Smooth muscle cell (in vitro differentiated cells): Measurements from ENCODE around the gene LEF1. TPM values are rescaled to one million over a fixed set of nuclear protein-coding genes. Genes with fewer than 3 reads are reported as not detected.
A peak's percentile ranks its signal among the peaks of the same experiment; 100 is the strongest.

Source experiments
- DNase-seq: peaks from one replicate; lab custom pipeline; 2025; ENCODE audit not compliant: unreplicated experiment; lab: John Stamatoyannopoulos, UW
- H2AFZ ChIP-seq: fragments of 200-600 bp; sonication (generic); 2 replicates; pipeline ENCODE4 v1.6.0; 2016; ENCODE audit warnings: antibody characterized with exemption, low read depth, mild to moderate bottlenecking
- H3F3A ChIP-seq: fragments of 200-600 bp; sonication (generic); 2 replicates; pipeline ENCODE4 v1.6.0; 2017; ENCODE audit warnings: antibody characterized with exemption, low read depth
- H3K27ac ChIP-seq: fragments of 200-600 bp; sonication (generic); 2 replicates; pipeline ENCODE4 v1.5.1; 2016; ENCODE audit warnings: low read depth, mild to moderate bottlenecking
- H3K27me3 ChIP-seq: fragments of 200-600 bp; sonication (generic); 2 replicates; pipeline ENCODE4 v1.6.1; 2016; ENCODE audit warnings: low read depth, mild to moderate bottlenecking
- H3K36me3 ChIP-seq: fragments of 200-600 bp; sonication (generic); 2 replicates; pipeline ENCODE4 v1.5.1; 2016; ENCODE audit warnings: low read depth
- H3K4me1 ChIP-seq: fragments of 200-600 bp; sonication (generic); 2 replicates; pipeline ENCODE4 v1.5.1; 2016; ENCODE audit warnings: low read depth
- H3K4me2 ChIP-seq: fragments of 200-600 bp; sonication (generic); 2 replicates; pipeline ENCODE4 v1.6.0; 2016; ENCODE audit warnings: mild to moderate bottlenecking
- H3K4me3 ChIP-seq: fragments of 200-600 bp; sonication (generic); 2 replicates; pipeline ENCODE4 v1.5.1; 2016; ENCODE audit warnings: mild to moderate bottlenecking
- H3K79me2 ChIP-seq: fragments of 200-600 bp; sonication (generic); 2 replicates; pipeline ENCODE4 v1.6.0; 2016; ENCODE audit warnings: low read depth, mild to moderate bottlenecking
- H3K9ac ChIP-seq: fragments of 200-600 bp; sonication (generic); 2 replicates; pipeline ENCODE4 v1.6.0; 2016; ENCODE audit warnings: low read depth
- H3K9me3 ChIP-seq: fragments of 200-600 bp; sonication (generic); replicated peaks from 2 replicates; pipeline ENCODE4 v1.5.1; 2016; ENCODE audit warnings: low read depth
- H4K20me1 ChIP-seq: fragments of 200-600 bp; sonication (generic); 2 replicates; pipeline ENCODE4 v1.6.0; 2016; ENCODE audit warnings: low read depth
- CTCF ChIP-seq: fragments of 200-600 bp; sonication (generic); IDR thresholded peaks from 2 replicates; pipeline ENCODE4 v1.5.1; 2017; ENCODE audit warnings: borderline replicate concordance, mild to moderate bottlenecking, antibody characterized with exemption; ENCODE audit not compliant: insufficient read depth, poor library complexity, severe bottlenecking
- WGBS: methylation state at CpG from one replicate; pipeline ENCODE4 v1.1.7; 2016; ENCODE audit warnings: low lambda C conversion rate; 5-methylcytosine and 5-hydroxymethylcytosine counted together
- polyA plus RNA-seq: library from polyadenylated mRNA; unstranded; fragments of >200 nt; fragmentation: Nextera tagmentation; extraction: Ambion mirVana; gene quantifications from 2 replicates; pipeline ENCODE4 v1.2.1, GENCODE V29; 2016
- total RNA-seq: library from RNA; depleted of rRNA; stranded (reverse); fragments of >200 nt; gene quantifications from 2 replicates; pipeline ENCODE4 v1.2.3, GENCODE V29; 2014

LEF1 gene
- total and polyA plus RNA-seq, 2 experiments from 2014 or later, result 87.3 to 96.2 TPM

GRCh38 chr4:108068442-108068841 lies 100.3 kb downstream of the LEF1 start:
- no peaks in the 10 kb centered on the region for H3K9me3 ChIP-seq
- H3K27me3 ChIP-seq, result no peaks in the 10 kb centered on the region
- TF ChIP-seq CTCF, result no peak
- H3K4me1 ChIP-seq, result no peaks in the 10 kb centered on the region
- no peak overlapping the region for H3K9ac ChIP-seq
- peak overlapping the region; percentile 14 for H3K27ac ChIP-seq
- H3F3A ChIP-seq, result no peaks in the 10 kb centered on the region
- peaks cover 5% of the 10 kb centered on the region for H3K36me3 ChIP-seq
- H3K4me3 ChIP-seq, result no peak overlapping the region
- no peak overlapping the region for H2AFZ ChIP-seq
- H3K4me2 ChIP-seq, result no peak overlapping the region
- no peak for DNase-seq
- no peaks in the 10 kb centered on the region for H4K20me1 ChIP-seq
- peaks cover 3% of the 10 kb centered on the region for H3K79me2 ChIP-seq

GRCh38 chr4:108060686-108061321 lies 107.9 kb downstream of the LEF1 start:
- WGBS, result 22% methylated on average over 5 of the region's 5 CpGs

GRCh38 chr4:108060164-108060563 lies 108.6 kb downstream of the LEF1 start:
- Histone ChIP-seq H3K4me3 (no peak overlapping the region), H3K9ac (peak overlapping the region; percentile 35), H3K79me2 (no peaks in the 10 kb centered on the region), H3K4me2 (peak overlapping the region; percentile 56), H3F3A (peaks cover 10% of the 10 kb centered on the region), H3K4me1 (peaks cover 28% of the 10 kb centered on the region), H2AFZ (no peak overlapping the region), H3K27me3 (no peaks in the 10 kb centered on the region), H3K36me3 (peaks cover 7% of the 10 kb centered on the region), H3K27ac (peak overlapping the region; percentile 69), H4K20me1 (no peaks in the 10 kb centered on the region), H3K9me3 (no peaks in the 10 kb centered on the region)
- WGBS, result 74% methylated on average over 5 of the region's 5 CpGs
- peak; percentile 33 for TF ChIP-seq CTCF
- DNase-seq, result no peak

More at GRCh38 chr4:108060686-108061321, 107.9 kb downstream of the LEF1 start:
- H3F3A ChIP-seq, result peaks cover 10% of the 10 kb centered on the region
- peaks cover 7% of the 10 kb centered on the region for H3K36me3 ChIP-seq
- H3K79me2 ChIP-seq, result no peaks in the 10 kb centered on the region
- H3K27me3 ChIP-seq, result no peaks in the 10 kb centered on the region
- H2AFZ ChIP-seq, result no peak overlapping the region
- TF ChIP-seq CTCF, result no peak
- no peaks in the 10 kb centered on the region for H4K20me1 ChIP-seq
- no peaks in the 10 kb centered on the region for H3K9me3 ChIP-seq
- H3K4me3 ChIP-seq, result no peak overlapping the region
- H3K4me1 ChIP-seq, result peaks cover 28% of the 10 kb centered on the region
- H3K27ac ChIP-seq, result peak overlapping the region; percentile 69
- peak overlapping the region; percentile 56 for H3K4me2 ChIP-seq
- no peak for DNase-seq
- H3K9ac ChIP-seq, result no peak overlapping the region
